Choroid plexus epithelial cell (primary cell): ENCODE results near the gene KRTAP2-2.

ENCODE experiments used
- DNase-seq: peaks from one replicate; pipeline ENCODE4 v3.0.0-alpha.2; 2010; ENCODE audit warnings: low read depth
- H3K4me3 ChIP-seq: 2 replicates; pipeline ENCODE4 v1.5.1; 2011; ENCODE audit warnings: low read depth, mild to moderate bottlenecking, control low read depth, low read length, moderate library complexity
- TF ChIP-seq, protein P1 (sequence below): conservative IDR thresholded peaks from 2 replicates; pipeline ENCODE4 v1.5.1; 2011; ENCODE audit warnings: low read depth, mild to moderate bottlenecking, control low read depth, inconsistent platforms, low read length, moderate library complexity

Gene KRTAP2-2

DNA sequence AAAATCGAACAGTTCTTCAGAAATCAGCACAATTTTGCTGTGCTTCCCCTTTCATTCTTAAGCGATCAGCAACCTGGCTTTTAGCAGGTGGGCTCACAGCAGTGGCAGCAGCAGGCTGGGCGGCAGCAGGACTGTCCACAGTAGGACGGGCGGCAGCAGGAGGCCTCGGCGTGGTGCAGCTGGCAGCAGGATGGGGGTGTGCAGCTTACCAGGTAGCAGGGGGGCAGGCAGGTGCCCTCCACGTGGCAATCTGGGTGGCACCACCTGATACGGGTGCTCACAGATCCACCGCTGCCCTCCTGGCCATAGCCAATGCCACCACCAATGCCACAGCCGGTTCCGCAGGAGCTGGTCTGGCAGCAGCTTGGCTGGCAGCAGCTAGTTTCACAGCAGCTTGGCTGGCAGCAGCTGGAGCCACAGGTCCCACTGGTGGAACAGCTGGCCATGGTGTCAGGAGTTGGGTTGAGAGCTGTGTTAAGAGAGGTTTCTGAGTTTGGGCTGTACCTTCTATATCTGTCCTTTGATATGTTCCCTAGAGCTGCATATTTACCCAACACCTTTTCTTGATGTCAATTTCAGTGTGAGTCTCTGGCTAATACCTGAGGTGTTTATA is 25.3 kb downstream of the KRTAP2-2 start, which contains the start of gene KRTAP1-4:
Gene KRTAP1-4, minus strand, starts transcription at position 563 of the 613 bp plus-strand sequence. Its CDS starts 117 bp downstream, at position 446.
- no peak within 1 kb of the TSS for H3K4me3 ChIP-seq
- no peak for DNase-seq
- TF ChIP-seq, protein P1, sequence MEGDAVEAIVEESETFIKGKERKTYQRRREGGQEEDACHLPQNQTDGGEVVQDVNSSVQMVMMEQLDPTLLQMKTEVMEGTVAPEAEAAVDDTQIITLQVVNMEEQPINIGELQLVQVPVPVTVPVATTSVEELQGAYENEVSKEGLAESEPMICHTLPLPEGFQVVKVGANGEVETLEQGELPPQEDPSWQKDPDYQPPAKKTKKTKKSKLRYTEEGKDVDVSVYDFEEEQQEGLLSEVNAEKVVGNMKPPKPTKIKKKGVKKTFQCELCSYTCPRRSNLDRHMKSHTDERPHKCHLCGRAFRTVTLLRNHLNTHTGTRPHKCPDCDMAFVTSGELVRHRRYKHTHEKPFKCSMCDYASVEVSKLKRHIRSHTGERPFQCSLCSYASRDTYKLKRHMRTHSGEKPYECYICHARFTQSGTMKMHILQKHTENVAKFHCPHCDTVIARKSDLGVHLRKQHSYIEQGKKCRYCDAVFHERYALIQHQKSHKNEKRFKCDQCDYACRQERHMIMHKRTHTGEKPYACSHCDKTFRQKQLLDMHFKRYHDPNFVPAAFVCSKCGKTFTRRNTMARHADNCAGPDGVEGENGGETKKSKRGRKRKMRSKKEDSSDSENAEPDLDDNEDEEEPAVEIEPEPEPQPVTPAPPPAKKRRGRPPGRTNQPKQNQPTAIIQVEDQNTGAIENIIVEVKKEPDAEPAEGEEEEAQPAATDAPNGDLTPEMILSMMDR, result no peak

DNA sequence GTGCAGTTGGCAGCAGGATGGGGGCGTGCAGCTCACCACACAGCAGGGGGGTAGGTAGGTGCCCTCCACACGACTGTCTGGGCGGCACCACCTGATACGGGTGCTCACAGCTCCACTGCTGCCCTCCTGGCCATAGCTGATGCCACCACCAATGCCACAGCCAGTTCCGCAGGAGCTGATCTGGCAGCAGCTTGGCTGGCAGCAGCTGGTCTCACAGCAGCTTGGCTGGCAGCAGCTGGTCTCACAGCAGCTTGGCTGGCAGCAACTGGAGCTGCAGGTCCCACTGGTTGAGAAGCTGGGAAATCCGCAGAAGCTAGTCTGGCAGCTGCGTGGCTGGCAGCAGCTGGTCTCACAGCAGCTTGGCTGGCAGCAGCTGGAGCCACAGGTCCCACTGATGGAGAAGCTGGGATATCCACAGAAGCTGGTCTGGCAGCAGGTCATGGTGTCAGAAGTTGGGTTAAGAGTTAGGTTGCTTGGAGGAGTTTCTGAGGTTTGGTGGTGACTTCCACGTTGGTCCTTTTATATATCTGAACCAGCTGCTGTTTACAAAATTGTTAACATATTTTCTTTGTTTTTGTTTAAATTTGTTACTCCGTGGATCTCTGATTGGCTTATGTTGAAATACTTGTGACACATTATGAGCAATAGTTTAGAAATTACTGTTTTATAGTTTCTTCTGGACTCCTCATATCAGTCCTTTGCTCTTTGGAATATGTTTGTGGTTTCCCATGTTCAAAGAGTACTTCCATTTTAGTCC is 28.1 kb downstream of the KRTAP2-2 start, which contains the start of gene KRTAP1-5:
Gene KRTAP1-5, minus strand, starts transcription at position 494 of the 757 bp plus-strand sequence. Its CDS starts 53 bp downstream, at position 441.
- DNase-seq, result peak; percentile 79
- TF ChIP-seq, protein P1, result no peak
- H3K4me3 ChIP-seq, result no peak within 1 kb of the TSS

DNA sequence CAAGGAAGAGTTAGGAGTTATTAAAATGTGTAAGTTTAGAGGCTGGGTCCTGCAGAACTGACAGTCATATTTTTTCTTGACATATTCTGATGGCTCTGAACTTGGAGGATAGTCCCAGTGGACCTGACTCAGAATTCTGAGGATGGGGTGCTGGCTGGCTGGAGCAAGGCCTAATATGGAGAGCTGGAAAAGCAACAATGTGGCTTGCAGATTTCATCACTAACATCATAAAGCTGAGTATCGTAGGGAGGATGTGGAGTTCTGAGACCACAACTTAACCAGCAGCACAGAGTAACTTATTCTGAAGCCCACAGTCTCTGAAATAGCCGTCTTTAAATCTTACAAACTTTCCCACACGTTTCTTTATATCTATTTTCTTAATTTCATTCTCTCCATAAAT is 30.3 kb downstream of the KRTAP2-2 start:
- TF ChIP-seq, protein P1, result no peak
- peak; percentile 14 for DNase-seq
- no peak overlapping the region for H3K4me3 ChIP-seq

DNA sequence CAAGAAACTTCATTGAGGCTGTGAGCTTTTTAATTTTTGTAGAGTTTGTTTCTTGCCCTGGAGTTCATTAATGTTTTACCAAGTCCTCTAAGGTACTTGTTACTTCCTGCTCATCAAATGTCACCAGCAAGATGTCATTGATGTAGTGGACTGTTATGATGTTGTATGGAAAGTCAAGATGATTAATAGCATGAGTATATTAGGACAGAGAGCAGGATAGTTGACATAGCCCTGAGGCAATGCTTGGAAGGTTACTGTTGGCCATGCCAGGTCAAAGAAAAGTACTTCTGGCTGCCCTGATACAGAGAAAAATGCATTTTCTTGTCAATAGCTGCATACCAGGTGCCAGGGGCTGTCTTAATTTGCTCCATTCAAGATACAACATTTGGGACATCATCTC is 34.7 kb downstream of the KRTAP2-2 start:
- H3K4me3 ChIP-seq, result no peak overlapping the region
- TF ChIP-seq, protein P1, result no peak
- no peak for DNase-seq

DNA sequence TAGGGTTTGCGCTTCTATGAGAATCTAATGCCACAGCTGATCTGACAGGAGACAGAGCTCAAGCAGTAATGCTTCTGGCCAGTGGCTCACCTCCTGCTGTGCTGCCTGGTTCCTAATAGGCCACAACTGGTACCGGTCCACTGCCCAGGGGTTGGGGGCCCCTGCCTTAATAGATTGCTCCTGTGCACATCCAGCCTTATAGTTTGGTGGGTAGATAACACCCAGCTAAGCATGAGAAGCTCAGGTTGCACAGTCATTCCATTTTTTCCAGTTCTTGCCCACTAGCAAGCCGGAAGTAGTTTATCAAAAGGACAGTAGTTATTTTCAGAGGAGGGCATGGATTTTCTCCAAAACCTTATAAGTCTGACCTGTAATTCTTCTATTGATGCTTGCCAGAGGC is 35.6 kb downstream of the KRTAP2-2 start:
- no peak overlapping the region for H3K4me3 ChIP-seq
- DNase-seq, result no peak
- TF ChIP-seq, protein P1, result no peak

DNA sequence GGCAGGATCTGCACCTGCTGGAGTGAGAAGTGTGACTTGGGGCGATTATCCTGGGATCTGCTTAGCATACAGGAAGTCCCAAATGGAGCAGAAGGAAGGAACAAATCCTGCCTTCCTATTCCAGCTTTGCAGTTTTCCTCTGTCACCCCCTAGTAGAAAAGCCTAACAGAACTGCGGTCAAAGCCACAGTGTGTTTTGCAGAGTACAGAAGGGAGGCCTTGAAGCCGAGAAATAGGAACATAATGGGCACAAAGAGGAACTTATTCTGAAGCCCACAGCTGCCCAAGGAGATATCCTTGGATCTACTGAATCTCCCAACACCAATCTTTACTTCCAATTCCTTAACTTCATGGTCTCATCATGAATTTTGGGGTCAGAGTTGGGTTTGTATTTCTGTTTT is 36.5 kb downstream of the KRTAP2-2 start:
- TF ChIP-seq, protein P1, result no peak
- no peak for DNase-seq
- no peak overlapping the region for H3K4me3 ChIP-seq
